ENCODE results near the gene FLNB. TPM values are rescaled to one million over a fixed set of nuclear protein-coding genes. Genes with fewer than 3 reads are reported as not detected.

The FLNB gene
- total RNA-seq, 2 donors from 2014 or later: 104 to 121 TPM

- peak; percentile 22 for ATAC-seq
- intact Hi-C loops (cut with DNase I): loop anchor here (5.0 kb wide), 1 partner anchor 288 kb away; no protein-coding TSS in a partner anchor
- Histone ChIP-seq H3K9me3 (no peaks in the 10 kb centered on the region), H3K27ac (peak overlapping the region; percentile 78 to 88 (median 84)), H3K4me3 (peak overlapping the region; percentile 93 to 98), H3K36me3 (replicated peaks in 1 of 2; ENCODE audit: insufficient read depth in 1 of 2, low read depth in 2 of 2) (no peaks in the 10 kb centered on the region), H3K4me1 (peaks cover 42% of the 10 kb centered on the region), H3K27me3 (no peaks in the 10 kb centered on the region)
- peak; percentile 44 to 52 (median 48) for DNase-seq
- peak in 1 of 3 donors; percentile 21 for TF ChIP-seq POLR2A (IDR thresholded peaks at IDR 0.05)
- no peak for TF ChIP-seq CTCF (IDR thresholded peaks at IDR 0.05)
- WGBS, 2 donors: 0 to 2% methylated on average over 6 to 33 of the region's 33 CpGs
Measured at GRCh38 chr3:58009026-58009748, 965 bp downstream of the FLNB start.

- TF ChIP-seq POLR2A (IDR thresholded peaks at IDR 0.05) (peak in 1 of 3 donors; percentile 15), CTCF (IDR thresholded peaks at IDR 0.05) (no peak)
- Histone ChIP-seq H3K27ac (peak overlapping the region; percentile 78 to 88 (median 84)), H3K36me3 (replicated peaks in 1 of 2; ENCODE audit: insufficient read depth in 1 of 2, low read depth in 2 of 2) (no peaks in the 10 kb centered on the region), H3K9me3 (no peaks in the 10 kb centered on the region), H3K4me3 (peak overlapping the region in 1 of 2 donors; percentile 93), H3K4me1 (peaks cover 50% of the 10 kb centered on the region), H3K27me3 (no peaks in the 10 kb centered on the region)
- DNase-seq (peak; percentile 74 to 84 (median 83)), ATAC-seq (peak; percentile 61)
- intact Hi-C loops (cut with DNase I): loop anchor here (5.0 to 10.0 kb wide), 2 partner anchors 55 to 287 kb away; no protein-coding TSS in a partner anchor
- WGBS, 2 donors: 15 to 18% methylated on average over 6 of the region's 6 CpGs
Measured at GRCh38 chr3:58009749-58010535, 1.7 kb downstream of the FLNB start.

GRCh38 chr3:58010562-58010961, 2.3 kb downstream of the FLNB start:
- no peak for DNase-seq
- Histone ChIP-seq H3K27ac (peak overlapping the region; percentile 78 to 88 (median 84)), H3K27me3 (no peaks in the 10 kb centered on the region), H3K4me1 (peaks cover 56% of the 10 kb centered on the region), H3K36me3 (replicated peaks in 1 of 2; ENCODE audit: insufficient read depth in 1 of 2, low read depth in 2 of 2) (no peaks in the 10 kb centered on the region), H3K9me3 (no peaks in the 10 kb centered on the region), H3K4me3 (no peak overlapping the region)
- 45 to 56% methylated on average over 5 of the region's 5 CpGs for WGBS, 2 donors
- TF ChIP-seq CTCF (IDR thresholded peaks at IDR 0.05): no peak
- TF ChIP-seq POLR2A (IDR thresholded peaks at IDR 0.05): no peak
- no peak for ATAC-seq
- intact Hi-C loops (cut with DNase I): loop anchor here (10.0 kb wide), 1 partner anchor 54 kb away; no protein-coding TSS in a partner anchor

- H3K4me3 ChIP-seq: no peak overlapping the region
- no peak for DNase-seq
- H3K4me1 ChIP-seq: peaks cover 64% of the 10 kb centered on the region
- H3K9me3 ChIP-seq: no peaks in the 10 kb centered on the region
- H3K27ac ChIP-seq: peak overlapping the region in 3 of 4 donors; percentile 6 to 88 (median 83)
- intact Hi-C loops (cut with DNase I): loop anchor here (10.0 kb wide), 1 partner anchor 53 kb away; no protein-coding TSS in a partner anchor
- TF ChIP-seq CTCF (IDR thresholded peaks at IDR 0.05): no peak
- TF ChIP-seq POLR2A (IDR thresholded peaks at IDR 0.05): no peak
- WGBS, 2 donors: 51 to 71% methylated on average over 3 of the region's 3 CpGs
- H3K36me3 ChIP-seq (replicated peaks in 1 of 2; ENCODE audit: insufficient read depth in 1 of 2, low read depth in 2 of 2): no peaks in the 10 kb centered on the region
- ATAC-seq: no peak
- H3K27me3 ChIP-seq: no peaks in the 10 kb centered on the region
Measured at GRCh38 chr3:58011580-58011979, 3.4 kb downstream of the FLNB start.
